Duodenal mucosa (tissue), 2 donors: ENCODE measurements around the gene KLHL15.
"Not testable (repeated sequence)": the region's sequence is repeated elsewhere in the genome, so short reads cannot be mapped to it uniquely, and the experiment has no call there.

Experiments
- H3K27ac ChIP-seq: one replicate; pipeline ENCODE4 v1.7.0; 2013; ENCODE audit warnings: low read depth, low read length
- H3K27me3 ChIP-seq, 2 donors: one replicate each; pipeline ENCODE4 v1.7.0; 2013; ENCODE audit warnings: low read length in 2 of 2, control low read depth in 1 of 2; ENCODE audit not compliant: insufficient read depth in 2 of 2, control insufficient read depth in 1 of 2
- H3K36me3 ChIP-seq, 2 donors: one replicate each; pipeline ENCODE4 v1.7.0; 2013; ENCODE audit warnings: low read length in 2 of 2, control low read depth in 1 of 2; ENCODE audit not compliant: insufficient read depth in 2 of 2, control insufficient read depth in 1 of 2
- H3K4me1 ChIP-seq, 2 donors: one replicate each; pipeline ENCODE4 v1.7.0; 2013; ENCODE audit warnings: low read length in 2 of 2, control low read depth in 1 of 2; ENCODE audit not compliant: insufficient read depth in 2 of 2, control insufficient read depth in 1 of 2
- H3K4me3 ChIP-seq, 2 donors: one replicate each; pipeline ENCODE4 v1.7.0; 2013; ENCODE audit warnings: low read length in 2 of 2, low read depth in 1 of 2
- H3K9ac ChIP-seq, 2 donors: one replicate each; pipeline ENCODE4 v1.7.0; 2013; ENCODE audit warnings: low read length in 2 of 2, low read depth in 1 of 2
- H3K9me3 ChIP-seq, 2 donors: one replicate each; pipeline ENCODE4 v1.7.0; 2013; ENCODE audit warnings: low read length in 2 of 2, control low read depth in 1 of 2; ENCODE audit not compliant: control insufficient read depth in 1 of 2

KLHL15 gene

DNA sequence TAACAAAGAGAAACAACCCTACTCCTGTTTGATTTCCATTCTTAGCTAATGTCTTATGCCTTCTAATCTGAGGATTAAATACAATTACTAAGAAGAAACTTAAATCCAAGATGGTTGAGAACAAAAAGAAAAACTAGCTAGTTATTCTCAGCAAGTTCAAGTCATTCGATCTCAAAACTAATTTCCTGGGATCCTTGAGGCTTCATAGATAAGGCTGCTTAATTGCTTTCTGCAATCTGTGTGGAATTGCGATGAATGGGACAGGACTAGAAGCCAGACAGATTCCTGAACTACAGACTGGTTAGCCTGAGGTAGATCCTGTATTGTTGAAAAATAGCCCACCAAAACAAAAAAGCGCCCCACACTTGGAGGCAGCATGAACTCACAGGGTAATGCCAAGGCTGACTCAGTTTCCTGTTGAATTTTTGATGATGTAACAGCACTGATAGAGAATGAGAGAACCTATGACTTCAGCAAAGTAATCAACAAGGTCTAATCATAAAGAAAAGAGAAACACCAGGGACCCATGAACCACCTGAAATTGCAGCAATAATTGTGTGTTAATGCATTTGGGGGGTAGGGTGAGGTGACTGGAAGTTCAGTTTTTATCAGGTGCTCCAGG lies 33.9 kb downstream of the KLHL15 start:
- Histone ChIP-seq H3K4me3 (no peak overlapping the region), H3K9me3 (no peaks in the 10 kb centered on the region), H3K4me1 (no peaks in the 10 kb centered on the region), H3K9ac (no peak overlapping the region), H3K36me3 (peaks cover 7% of the 10 kb centered on the region in 2 donors), H3K27me3 (no peaks in the 10 kb centered on the region), H3K27ac (no peak overlapping the region)

GRCh38 chrX:23992431-23992830 lies 34.6 kb downstream of the KLHL15 start:
- no peaks in the 10 kb centered on the region for H3K4me1 ChIP-seq
- H3K9me3 ChIP-seq = no peaks in the 10 kb centered on the region
- no peak overlapping the region for H3K9ac ChIP-seq
- no peaks in the 10 kb centered on the region for H3K27me3 ChIP-seq
- H3K4me3 ChIP-seq = no peak overlapping the region
- peaks cover 10 to 14% of the 10 kb centered on the region in 2 donors for H3K36me3 ChIP-seq
- no peak overlapping the region for H3K27ac ChIP-seq

- Histone ChIP-seq H3K36me3 (peaks cover 10 to 19% of the 10 kb centered on the region in 2 donors), H3K4me1 (no peaks in the 10 kb centered on the region), H3K4me3 (no peak overlapping the region), H3K27ac (no peak overlapping the region), H3K9ac (no peak overlapping the region), H3K27me3 (no peaks in the 10 kb centered on the region), H3K9me3 (no peaks in the 10 kb centered on the region)
These were observed 36.5 kb downstream of the KLHL15 start for GRCh38 chrX:23990455-23990854.

- H3K4me1 ChIP-seq = no peaks in the 10 kb centered on the region
- no peak overlapping the region for H3K27ac ChIP-seq
- H3K9me3 ChIP-seq = no peaks in the 10 kb centered on the region
- H3K4me3 ChIP-seq = no peak overlapping the region
- no peaks in the 10 kb centered on the region for H3K27me3 ChIP-seq
- H3K36me3 ChIP-seq = peaks cover 10 to 19% of the 10 kb centered on the region in 2 donors
- H3K9ac ChIP-seq = no peak overlapping the region
These were observed 37.3 kb downstream of the KLHL15 start for GRCh38 chrX:23989689-23990088.

- peaks cover under 1 to 9% of the 10 kb centered on the region in 2 donors for H3K36me3 ChIP-seq
- H3K4me3 ChIP-seq = no peak overlapping the region
- H3K9ac ChIP-seq = no peak overlapping the region
- no peaks in the 10 kb centered on the region for H3K27me3 ChIP-seq
- H3K4me1 ChIP-seq = no peaks in the 10 kb centered on the region
- no peak overlapping the region for H3K27ac ChIP-seq
- H3K9me3 ChIP-seq = no peaks in the 10 kb centered on the region
These were observed 44.1 kb downstream of the KLHL15 start for GRCh38 chrX:23982891-23983290.

DNA sequence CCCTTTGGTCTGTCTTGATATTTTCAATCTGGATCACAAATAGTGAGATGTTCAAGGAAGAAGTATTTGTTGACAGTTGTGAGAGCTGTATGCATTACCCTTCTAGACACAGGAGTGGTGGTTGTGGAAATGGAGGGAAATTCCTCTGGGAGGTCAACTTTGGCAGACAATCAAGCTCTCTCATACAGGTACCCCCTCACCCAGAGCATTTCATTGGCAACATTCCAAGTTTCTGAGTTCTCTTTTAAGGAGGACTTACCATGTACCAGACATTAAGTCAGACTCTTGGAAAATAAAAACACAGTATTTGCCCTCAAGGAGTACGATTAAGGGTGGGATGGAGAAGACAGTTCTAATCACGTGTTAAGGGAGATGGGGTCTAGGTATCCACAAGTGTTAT lies 45.3 kb downstream of the KLHL15 start:
- Histone ChIP-seq H3K27me3 (no peaks in the 10 kb centered on the region), H3K27ac (no peak overlapping the region), H3K9me3 (no peaks in the 10 kb centered on the region)

GRCh38 chrX:23981222-23981621 lies 45.8 kb downstream of the KLHL15 start:
- no peak overlapping the region for H3K9ac ChIP-seq
- H3K27ac ChIP-seq = no peak overlapping the region
- no peak overlapping the region for H3K4me3 ChIP-seq
- H3K4me1 ChIP-seq = no peaks in the 10 kb centered on the region
- H3K27me3 ChIP-seq = no peaks in the 10 kb centered on the region
- no peaks in the 10 kb centered on the region for H3K9me3 ChIP-seq
- no peaks in the 10 kb centered on the region for H3K36me3 ChIP-seq

More for the DNA sequence above, 45.3 kb downstream of the KLHL15 start:
- Histone ChIP-seq H3K4me1 (no peaks in the 10 kb centered on the region), H3K36me3 (no peaks in the 10 kb centered on the region), H3K4me3 (no peak overlapping the region), H3K9ac (no peak overlapping the region)

GRCh38 chrX:23980011-23980441 lies 47.0 kb downstream of the KLHL15 start:
- no peak overlapping the region for H3K4me3 ChIP-seq
- H3K9ac ChIP-seq = no peak overlapping the region
- H3K27me3 ChIP-seq = no peaks in the 10 kb centered on the region
- no peak overlapping the region for H3K27ac ChIP-seq
- no peaks in the 10 kb centered on the region for H3K36me3 ChIP-seq
- no peaks in the 10 kb centered on the region for H3K4me1 ChIP-seq
- H3K9me3 ChIP-seq = no peaks in the 10 kb centered on the region

DNA sequence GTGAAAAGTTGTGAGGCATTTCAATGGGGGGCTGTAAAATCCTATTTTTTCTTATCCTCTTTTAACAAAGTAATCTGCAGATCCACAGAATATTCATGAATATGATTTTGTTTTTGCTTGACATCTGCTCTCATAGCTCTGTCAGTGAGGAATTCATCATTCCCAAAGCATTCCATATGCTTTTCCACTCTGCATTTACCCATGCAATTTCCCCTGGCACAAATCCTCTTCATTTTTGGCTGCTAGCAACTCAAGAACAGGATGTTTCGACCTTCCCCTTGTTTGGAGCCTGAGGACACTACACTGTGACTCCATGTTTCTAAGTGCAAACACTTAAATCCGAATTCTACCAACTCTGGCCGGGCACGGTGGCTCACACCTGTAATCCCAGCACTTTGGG lies 48.5 kb downstream of the KLHL15 start:
- H3K9ac ChIP-seq = no peak overlapping the region
- no peaks in the 10 kb centered on the region for H3K4me1 ChIP-seq
- H3K27me3 ChIP-seq = no peaks in the 10 kb centered on the region
- H3K9me3 ChIP-seq = no peaks in the 10 kb centered on the region
- no peak overlapping the region for H3K4me3 ChIP-seq
- H3K36me3 ChIP-seq = no peaks in the 10 kb centered on the region
- H3K27ac ChIP-seq = no peak overlapping the region

DNA sequence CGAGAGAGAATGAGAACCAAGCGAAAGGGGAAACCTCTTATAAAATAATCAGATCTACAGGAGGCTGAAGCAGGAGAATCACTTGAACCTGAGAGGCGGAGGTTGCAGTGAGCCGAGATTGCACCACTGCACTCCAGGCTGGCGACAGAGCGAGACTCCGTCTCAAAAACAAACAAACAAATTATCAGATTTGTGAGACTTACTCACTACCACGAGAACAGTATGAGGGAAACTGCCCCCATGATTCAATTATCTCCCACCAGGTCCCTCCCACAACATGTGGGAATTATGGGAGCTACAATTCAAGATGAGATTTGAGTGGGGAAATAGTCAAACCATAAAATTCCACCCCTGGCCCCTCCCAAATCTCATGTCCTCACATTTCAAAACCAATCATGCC lies 61.4 kb downstream of the KLHL15 start:
- not testable (repeated sequence) for H3K27me3 ChIP-seq, H3K36me3 ChIP-seq, H3K4me3 ChIP-seq, H3K27ac ChIP-seq, H3K9ac ChIP-seq, H3K4me1 ChIP-seq, H3K9me3 ChIP-seq

DNA sequence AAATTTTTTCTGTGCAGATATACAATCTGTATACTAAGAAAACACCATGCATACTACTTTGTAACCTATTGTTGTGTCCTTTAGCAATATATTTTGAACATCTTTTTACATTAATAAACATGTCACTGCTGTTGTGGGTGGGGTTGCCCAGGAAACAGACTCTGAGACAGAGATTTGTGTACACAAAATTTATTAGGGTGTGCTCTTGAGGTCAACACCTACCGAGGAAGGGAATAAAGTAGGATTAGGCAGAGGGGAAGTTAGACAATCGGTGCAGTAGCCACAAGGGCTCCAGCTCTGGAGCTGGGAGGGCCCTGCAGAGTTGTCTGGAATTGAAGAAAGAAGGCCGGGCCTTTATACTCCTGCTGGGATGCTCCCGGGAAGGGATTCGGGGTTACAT lies 62.8 kb downstream of the KLHL15 start:
- no peak overlapping the region for H3K4me3 ChIP-seq
- no peaks in the 10 kb centered on the region for H3K4me1 ChIP-seq
- no peaks in the 10 kb centered on the region for H3K27me3 ChIP-seq
- H3K9ac ChIP-seq = no peak overlapping the region
- H3K9me3 ChIP-seq = no peaks in the 10 kb centered on the region
- H3K27ac ChIP-seq = no peak overlapping the region
- no peaks in the 10 kb centered on the region for H3K36me3 ChIP-seq
